Endothelial cell (in vitro differentiated cells): ENCODE data around the gene TIMM44. TPM values are rescaled to one million over a fixed set of nuclear protein-coding genes. Genes with fewer than 3 reads are reported as not detected.
A peak's percentile ranks its signal among the peaks of the same experiment; 100 is the strongest.

ENCODE experiments used
- DNase-seq: peaks from one replicate; pipeline ENCODE4 v3.0.0; 2021; ENCODE audit warnings: low spot score
- H3K27ac Mint-ChIP-seq: one replicate; pipeline ENCODE4 v1.8.0; 2021; ENCODE audit warnings: mixed read lengths, inconsistent platforms; ENCODE audit not compliant: unreplicated experiment
- H3K27me3 Mint-ChIP-seq: one replicate; pipeline ENCODE4 v1.8.0; 2021; ENCODE audit warnings: mild to moderate bottlenecking, moderate library complexity, mixed read lengths, inconsistent platforms; ENCODE audit not compliant: unreplicated experiment
- H3K36me3 Mint-ChIP-seq: one replicate; pipeline ENCODE4 v1.8.0; 2021; ENCODE audit warnings: mild to moderate bottlenecking, low read depth, mixed read lengths, inconsistent platforms; ENCODE audit not compliant: unreplicated experiment
- H3K4me1 Mint-ChIP-seq: one replicate; pipeline ENCODE4 v1.8.0; 2021; ENCODE audit warnings: mild to moderate bottlenecking, mixed read lengths, inconsistent platforms; ENCODE audit not compliant: unreplicated experiment
- H3K4me3 Mint-ChIP-seq: one replicate; pipeline ENCODE4 v1.8.0; 2021; ENCODE audit warnings: mild to moderate bottlenecking, mixed read lengths, inconsistent platforms; ENCODE audit not compliant: unreplicated experiment
- H3K9me3 Mint-ChIP-seq: one replicate; pipeline ENCODE4 v1.8.0; 2021; ENCODE audit warnings: mixed read lengths, inconsistent platforms; ENCODE audit not compliant: unreplicated experiment
- total RNA-seq: library from RNA; stranded (reverse); fragmentation: NEBNext Ultra II Directional; extraction: Animal tissue kit (Norgen Biotek cat#: 25700); gene quantifications from one replicate; pipeline ENCODE4 v1.2.1, GENCODE V29; 2021; ENCODE audit not compliant: unreplicated experiment
- TF ChIP-seq, protein P1 (sequence below): fragments of 200-600 bp; sonication (generic); IDR thresholded peaks from one replicate; pipeline ENCODE4 v1.5.0; 2021; ENCODE audit warnings: antibody characterized with exemption; ENCODE audit not compliant: unreplicated experiment

TIMM44 gene
- total RNA-seq, 1 donor from 2014 or later = 46.5 TPM

DNA sequence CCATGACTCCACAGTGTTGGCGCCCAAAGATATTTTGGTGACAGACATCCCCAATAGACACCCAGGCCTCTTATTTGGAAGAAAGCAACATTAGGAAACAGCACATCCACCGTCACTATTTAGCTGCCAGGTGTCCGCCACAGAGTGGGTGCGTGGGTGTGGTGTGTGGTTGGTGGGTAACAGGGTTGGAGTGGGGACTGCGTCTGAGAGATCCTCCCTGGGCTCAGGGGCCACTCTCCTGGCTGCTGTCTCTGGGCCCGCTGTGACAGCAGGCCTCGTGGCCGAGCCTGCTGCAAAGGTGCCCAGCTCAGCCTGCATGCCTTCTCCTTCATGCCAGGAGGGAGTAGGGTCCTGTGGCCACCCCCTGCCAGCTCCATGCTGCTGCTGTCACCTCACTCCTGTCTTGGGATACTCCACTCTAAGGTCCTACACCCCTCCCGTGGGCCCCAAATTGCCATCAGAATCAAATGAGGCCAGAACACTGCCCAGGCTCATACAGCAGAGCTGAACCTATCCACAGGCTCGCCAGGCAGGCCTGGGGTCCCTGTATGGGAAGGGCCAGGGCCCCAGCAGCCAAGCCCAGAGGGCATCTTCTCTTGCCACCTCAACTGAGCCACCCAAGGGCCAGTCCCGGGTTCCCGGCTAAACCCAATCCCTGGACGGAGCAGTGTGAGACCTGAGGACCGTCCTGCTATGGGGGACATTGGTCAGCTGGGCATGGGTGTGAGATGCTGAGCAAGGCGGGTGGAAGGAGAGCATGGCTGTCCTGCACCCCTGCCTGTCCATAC is 24.7 kb upstream of the TIMM44 start:
- H3K36me3 Mint-ChIP-seq = peaks cover 26% of the 10 kb centered on the region
- TF ChIP-seq, protein P1, sequence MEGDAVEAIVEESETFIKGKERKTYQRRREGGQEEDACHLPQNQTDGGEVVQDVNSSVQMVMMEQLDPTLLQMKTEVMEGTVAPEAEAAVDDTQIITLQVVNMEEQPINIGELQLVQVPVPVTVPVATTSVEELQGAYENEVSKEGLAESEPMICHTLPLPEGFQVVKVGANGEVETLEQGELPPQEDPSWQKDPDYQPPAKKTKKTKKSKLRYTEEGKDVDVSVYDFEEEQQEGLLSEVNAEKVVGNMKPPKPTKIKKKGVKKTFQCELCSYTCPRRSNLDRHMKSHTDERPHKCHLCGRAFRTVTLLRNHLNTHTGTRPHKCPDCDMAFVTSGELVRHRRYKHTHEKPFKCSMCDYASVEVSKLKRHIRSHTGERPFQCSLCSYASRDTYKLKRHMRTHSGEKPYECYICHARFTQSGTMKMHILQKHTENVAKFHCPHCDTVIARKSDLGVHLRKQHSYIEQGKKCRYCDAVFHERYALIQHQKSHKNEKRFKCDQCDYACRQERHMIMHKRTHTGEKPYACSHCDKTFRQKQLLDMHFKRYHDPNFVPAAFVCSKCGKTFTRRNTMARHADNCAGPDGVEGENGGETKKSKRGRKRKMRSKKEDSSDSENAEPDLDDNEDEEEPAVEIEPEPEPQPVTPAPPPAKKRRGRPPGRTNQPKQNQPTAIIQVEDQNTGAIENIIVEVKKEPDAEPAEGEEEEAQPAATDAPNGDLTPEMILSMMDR = no peak
- no peak for DNase-seq
- no peaks in the 10 kb centered on the region for H3K9me3 Mint-ChIP-seq
- H3K4me1 Mint-ChIP-seq = peaks cover 8% of the 10 kb centered on the region
- no peak overlapping the region for H3K27ac Mint-ChIP-seq
- peaks cover 6% of the 10 kb centered on the region for H3K27me3 Mint-ChIP-seq
- peak overlapping the region; percentile 25 for H3K4me3 Mint-ChIP-seq

DNA sequence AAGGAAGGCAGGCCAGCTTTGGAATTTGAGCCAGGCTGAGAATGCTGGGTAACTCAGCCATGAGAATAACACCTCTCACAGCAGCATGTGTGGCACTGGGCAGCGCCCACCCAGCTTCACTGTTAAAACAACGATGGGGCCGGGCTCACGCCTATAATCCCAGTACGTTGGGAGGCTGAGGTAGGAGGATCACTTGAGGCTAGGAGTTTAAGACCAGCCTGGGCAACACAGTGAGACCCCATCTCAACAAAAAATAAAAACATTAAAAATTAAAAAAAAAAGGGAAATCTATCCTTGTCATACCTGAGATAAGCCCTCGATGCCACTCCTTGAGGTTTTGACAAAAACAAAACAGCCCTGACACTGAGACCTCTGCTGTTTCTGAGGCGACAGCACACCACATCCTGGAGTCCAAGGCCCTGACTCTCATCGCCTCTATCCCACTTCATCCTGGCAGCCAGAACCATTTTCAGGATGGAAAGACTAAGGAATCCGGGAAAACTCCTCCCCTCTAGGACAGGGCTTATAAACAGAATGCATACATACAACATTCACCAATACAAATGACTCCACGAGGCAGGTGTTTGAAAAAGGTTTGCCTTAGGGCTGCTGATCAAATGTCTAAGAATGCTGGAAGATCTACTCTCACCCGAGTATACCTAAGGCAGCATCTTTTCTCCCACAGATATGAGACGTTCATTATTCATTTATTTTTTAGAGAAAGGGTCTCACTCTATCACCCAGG is 22.6 kb upstream of the TIMM44 start:
- Mint-ChIP-seq H3K4me3 (peak overlapping the region; percentile 44), H3K27ac (peak overlapping the region; percentile 45)
- TF ChIP-seq, protein P1 = no peak

DNA sequence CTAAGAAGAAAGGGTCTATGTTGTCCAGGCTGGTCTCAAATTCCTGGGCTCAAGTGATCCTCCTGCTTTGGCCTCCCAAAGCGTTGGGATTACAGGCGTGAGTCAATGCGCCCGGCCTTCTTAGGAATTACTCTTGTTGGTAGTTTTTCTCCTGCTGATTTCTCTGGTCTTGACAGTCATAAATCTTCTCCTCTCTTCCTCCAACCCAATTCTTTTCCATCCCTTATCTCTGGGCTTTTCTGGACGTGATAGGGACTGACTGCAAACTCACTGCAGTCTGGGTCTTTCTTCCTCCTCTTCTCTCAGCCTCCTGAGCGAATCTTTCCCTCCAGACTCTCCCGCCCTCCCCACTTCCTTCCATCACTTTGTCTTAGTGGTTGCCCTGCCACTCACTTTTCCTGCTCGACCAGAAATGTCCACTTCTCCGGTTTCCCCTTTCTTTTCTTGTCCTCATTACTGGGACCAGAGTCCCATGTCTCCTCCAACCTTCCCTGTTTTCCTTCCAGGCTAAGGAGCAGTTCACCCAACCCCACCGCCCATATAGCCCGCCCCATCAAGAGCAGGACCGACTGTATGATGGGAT is 21.9 kb upstream of the TIMM44 start:
- TF ChIP-seq, protein P1 = no peak
- H3K4me1 Mint-ChIP-seq = peaks cover 8% of the 10 kb centered on the region
- no peaks in the 10 kb centered on the region for H3K9me3 Mint-ChIP-seq
- peak overlapping the region; percentile 34 for H3K27ac Mint-ChIP-seq
- H3K36me3 Mint-ChIP-seq = peaks cover 35% of the 10 kb centered on the region
- no peak for DNase-seq
- no peak overlapping the region for H3K4me3 Mint-ChIP-seq
- H3K27me3 Mint-ChIP-seq = peaks cover 6% of the 10 kb centered on the region

More for the DNA sequence above, 22.6 kb upstream of the TIMM44 start:
- peaks cover 8% of the 10 kb centered on the region for H3K4me1 Mint-ChIP-seq
- H3K36me3 Mint-ChIP-seq = peaks cover 35% of the 10 kb centered on the region
- DNase-seq = no peak
- peaks cover 6% of the 10 kb centered on the region for H3K27me3 Mint-ChIP-seq
- no peaks in the 10 kb centered on the region for H3K9me3 Mint-ChIP-seq

DNA sequence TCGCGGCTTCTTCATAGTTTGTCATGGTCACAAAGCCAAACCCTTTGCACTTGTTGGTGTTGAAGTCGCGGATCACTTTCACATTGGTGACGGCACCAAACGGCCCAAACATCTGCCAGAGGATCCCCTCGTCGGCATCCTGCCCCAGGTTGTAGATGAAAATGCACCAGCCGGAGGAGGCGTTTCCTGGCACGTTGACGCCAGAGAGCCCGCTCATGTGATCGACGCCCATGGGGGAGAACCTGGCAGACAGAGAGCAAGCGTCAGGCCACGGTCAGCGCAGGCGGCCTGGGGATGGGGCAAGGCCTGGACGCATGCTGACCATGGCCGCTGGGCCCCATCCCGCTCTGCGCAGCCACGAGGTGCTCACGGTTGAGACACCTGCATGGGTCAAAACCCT is 20.1 kb upstream of the TIMM44 start:
- Mint-ChIP-seq H3K4me3 (no peak overlapping the region), H3K27ac (peak overlapping the region; percentile 48), H3K9me3 (no peaks in the 10 kb centered on the region), H3K27me3 (peaks cover 6% of the 10 kb centered on the region), H3K4me1 (peaks cover 8% of the 10 kb centered on the region), H3K36me3 (peaks cover 32% of the 10 kb centered on the region)
- TF ChIP-seq, protein P1 = no peak
- DNase-seq = no peak
